HT1080 (cell line): ENCODE data around the gene PCBP3. TPM values are rescaled to one million over a fixed set of nuclear protein-coding genes. Genes with fewer than 3 reads are reported as not detected.
"Not testable (repeated sequence)": the region's sequence is repeated elsewhere in the genome, so short reads cannot be mapped to it uniquely, and the experiment has no call there.

Experiments
- DNase-seq: peaks from one replicate; pipeline ENCODE4 v3.0.0-alpha.2; 2015; ENCODE audit warnings: low read depth
- total RNA-seq: library from RNA; depleted of rRNA; stranded (reverse); fragments of >200 nt; shearing (Covaris generic); gene quantifications from 2 replicates; pipeline ENCODE4 v1.2.3, GENCODE V29; 2014

The PCBP3 gene
- total RNA-seq, 1 experiment from 2014 or later = not detected

DNA sequence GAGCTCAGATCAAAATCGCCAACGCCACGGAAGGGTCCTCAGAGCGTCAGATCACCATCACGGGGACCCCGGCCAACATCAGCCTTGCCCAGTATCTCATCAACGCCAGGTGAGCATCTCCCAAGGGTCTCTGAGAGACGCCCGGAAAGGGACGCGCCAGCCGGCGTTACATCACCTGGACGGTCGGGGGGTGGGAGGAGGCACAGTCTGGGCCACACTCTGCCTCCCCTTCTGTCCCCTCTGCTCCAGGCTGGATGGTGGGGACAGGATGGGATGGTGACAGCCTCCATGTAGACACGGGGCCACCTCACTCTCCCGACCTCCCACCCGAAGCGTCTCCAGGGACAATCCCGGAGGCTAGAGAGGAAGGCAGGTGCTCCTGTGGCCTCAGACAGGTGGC is 296.6 kb downstream of the PCBP3 start:
- no peak for DNase-seq

DNA sequence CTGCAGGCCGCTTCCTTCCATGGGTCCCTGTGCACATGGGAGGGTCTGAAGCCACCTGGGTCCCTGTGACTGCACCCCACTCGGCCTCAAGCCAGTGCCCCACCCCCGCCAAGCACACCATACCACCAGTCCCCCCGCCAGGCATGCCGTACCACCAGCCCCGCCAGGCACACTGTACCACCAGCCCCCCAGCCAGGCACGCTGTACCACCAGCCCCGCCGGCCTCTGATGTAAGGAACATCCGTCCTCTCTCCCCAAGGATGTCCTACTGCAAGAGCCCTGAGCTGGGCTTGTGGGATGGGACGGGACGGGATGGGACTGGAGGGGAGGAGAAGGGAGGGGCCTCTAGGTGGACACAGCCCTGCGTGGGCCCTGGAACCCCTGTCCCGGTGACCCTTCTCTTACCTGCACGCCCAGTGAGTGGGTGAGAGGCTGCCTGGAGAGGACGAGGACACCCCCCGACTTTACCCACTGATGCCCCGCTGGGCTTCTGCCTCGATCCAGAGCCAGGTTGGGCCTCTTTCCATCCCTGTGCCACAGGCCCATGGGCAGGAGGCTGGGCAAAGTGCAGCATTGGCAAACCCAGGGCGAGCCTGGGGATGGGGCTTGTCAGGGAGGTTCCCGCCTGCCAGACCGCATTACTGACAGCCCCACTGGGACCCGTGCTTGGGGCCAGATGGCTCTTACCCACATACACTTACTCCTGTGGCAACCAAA is 297.3 kb downstream of the PCBP3 start:
- no peak for DNase-seq

DNA sequence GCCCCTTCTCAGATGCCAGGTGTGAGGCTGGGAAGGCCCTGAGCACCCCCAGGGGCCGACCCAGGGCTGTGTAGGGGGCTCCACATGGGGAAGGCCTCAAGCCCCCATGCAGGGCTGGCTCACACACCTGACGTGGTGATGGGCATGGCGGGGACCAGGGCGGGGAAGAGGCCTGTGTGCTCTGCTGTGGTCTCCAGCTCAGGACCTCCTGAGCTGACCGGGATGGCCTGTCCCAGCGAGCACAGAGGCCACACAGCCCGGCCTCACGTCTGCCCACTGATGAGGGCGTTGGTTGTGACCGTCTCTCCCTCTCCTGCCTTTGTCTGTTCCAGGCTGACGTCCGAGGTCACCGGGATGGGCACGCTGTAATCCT is 297.8 kb downstream of the PCBP3 start:
- DNase-seq = no peak

DNA sequence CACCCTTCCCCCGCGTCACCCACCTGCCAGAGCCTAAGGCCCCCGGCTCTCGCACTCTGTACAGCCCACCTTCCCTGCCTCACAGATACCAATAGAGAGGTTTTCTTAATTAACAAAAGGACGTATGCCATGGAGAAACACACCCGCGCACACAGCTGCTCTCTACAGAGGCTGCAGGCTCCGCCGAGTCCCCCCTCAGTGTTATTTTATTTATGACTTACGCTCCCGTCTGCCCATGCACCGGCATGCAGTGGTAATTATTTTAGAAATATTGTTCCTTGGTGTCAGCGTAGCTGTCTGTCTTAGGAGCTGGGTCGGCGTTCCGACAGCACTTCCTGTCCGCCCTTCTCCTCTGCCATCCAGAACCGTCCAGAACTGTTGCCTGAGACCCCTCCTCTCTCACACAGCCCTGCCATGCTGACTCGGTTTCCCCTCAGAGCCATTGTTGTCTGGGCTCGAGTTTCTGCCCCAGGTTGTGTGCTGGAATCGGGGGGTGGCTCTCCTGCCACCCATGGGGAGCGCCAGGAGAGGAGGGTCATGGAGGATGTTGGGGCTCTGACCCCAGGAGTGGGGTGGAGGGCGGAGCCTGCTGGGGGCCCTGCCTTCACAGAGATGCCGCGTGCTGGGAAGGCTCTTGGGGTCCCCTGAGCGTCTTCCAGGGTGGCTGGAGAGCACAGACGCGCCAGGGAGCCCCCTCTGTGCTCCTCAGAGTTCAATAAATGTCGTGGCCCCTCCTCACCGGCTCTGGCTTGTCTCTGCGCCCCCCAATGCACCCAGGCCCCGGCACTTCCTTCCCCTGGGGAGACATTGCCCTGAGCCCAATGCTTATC is 298.4 kb downstream of the PCBP3 start:
- no peak for DNase-seq

DNA sequence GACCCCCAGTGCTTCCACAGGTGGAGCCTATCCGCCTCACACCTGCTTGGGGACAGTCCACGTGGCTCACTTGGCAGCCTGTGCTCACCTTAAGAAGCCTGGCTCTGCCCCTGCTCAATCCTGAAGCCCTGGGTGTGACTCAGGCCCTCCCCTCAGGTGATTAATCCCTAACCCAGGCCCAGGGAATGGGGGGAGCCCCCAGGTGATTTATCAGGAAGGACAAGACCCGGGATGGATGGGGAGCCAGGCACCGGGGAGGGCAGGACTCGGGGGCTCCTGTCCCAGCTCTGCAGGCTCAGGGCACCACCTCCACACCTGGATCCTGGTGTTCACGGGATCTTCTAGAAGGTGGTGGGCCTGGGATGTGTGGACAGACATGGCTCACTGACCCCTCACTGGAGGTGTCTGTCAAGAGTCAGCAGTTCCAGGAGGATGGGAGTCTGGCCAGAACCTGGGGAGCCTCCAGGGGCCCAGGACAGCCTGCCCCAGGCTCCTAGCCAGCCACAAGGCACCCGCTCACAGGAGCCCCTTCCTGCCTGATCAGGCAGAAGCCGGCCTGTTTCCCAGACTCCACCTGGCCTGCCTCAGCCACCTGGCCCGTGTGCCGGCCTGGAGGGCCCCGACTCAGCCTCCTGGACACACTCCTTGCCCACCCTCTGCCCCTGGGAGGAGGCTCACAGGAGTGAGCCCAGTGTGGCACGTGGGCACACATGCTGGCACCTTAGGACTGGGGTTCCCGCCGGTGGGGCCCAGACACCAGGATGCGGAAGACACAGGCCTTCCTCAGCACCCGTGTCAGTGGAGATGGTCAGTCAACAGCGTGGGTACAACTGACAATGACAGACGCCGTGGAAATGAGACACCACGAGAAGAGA is 299.5 kb downstream of the PCBP3 start:
- DNase-seq = no peak

DNA sequence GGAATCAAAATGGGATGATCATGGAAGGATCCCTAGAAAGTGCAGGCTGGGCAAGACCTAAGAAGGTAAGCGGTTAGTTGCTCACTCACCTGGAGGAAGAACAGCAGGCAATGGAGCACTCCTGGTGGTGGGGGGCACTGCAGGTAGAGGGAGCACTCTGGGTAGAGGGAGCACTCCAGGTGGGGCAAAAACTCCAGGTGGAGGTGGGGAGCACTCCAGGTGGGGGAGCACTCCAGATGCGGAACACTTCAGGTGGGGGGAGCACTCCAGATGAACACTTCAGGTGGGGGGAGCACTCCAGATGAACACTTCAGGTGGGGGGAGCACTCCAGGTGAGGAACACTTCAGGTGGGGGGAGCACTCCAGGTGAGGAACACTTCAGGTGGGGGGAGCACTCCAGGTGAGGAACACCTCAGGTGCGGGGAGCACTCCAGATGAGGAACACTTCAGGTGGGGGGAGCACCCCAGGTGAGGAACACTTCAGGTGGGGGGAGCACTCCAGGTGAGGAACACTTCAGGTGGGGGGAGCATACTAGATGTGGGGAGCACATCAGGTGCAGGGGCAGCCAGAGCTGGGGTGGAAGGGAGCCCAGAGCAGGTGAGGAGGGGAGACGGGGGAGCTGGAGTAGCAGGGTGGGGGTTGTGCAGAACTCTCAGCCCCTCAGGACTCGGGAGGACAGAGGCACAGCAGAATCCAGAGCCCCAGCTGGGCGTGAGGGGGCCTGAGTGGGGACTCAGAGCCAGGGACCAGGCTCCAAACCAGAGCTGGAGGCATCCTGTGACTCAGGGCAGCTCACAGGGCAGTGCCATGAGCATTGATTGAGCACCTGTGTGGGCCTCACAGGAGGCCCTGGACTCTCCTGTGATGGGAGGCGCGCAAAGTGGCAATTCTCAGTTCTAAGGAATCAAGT is 300.4 kb downstream of the PCBP3 start:
- no peak for DNase-seq

DNA sequence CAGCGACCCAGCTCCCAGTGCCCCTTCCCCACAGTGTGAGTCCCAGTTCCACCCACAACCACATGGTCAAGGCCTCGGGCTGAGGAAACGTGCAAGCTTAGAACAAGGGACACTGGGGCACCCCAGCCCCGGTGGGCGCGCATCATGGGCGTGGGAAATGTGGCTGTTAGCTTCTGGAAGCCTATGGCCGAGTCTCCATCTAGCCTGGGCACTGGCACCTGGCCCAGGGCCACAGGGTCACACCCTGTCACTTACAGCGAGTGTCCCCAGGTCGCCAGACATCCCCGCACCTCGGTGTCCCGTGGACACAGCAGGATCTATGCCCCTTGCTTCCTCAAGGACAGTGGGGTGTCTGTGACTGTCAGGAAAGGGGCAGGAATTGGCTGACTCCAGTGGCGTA is 301.1 kb downstream of the PCBP3 start:
- DNase-seq = no peak

DNA sequence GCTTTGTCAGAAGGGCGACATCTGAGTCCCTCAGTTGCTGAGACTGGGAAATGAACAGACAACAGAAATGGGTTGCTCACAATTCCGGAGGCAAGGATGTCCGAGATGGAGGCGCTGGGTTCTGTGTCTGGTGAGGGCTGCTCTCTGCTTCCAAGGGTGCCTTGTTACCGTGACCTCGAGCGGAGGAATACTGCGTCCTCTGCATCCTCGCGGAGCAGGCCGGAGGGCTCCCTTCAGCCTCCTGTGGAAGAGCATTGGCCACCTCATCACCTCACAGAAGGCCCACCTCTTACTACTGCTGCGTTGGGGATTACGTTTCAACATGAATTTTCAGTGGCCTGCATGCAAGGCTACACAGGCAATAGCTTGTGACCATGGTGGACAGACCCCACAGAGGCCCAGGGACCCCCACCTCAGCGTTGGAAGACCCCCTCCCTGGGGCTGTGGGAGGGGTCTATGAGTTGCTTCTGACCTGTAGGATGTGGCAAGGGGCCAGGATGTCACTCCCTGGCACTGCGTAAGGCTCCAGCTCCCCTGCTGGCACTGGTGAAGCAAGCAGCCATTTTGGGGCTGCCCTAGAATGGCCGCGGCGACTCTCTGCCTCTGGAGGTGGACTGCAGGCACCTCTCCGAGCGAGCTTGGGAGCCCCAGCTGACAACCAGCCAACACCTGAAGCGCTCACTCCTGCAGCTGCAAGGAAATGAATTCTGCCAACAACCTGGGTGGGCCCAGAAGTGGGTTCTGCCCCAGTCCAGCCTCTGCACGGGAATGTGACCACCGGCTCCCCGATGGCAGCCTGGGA is 301.7 kb downstream of the PCBP3 start:
- DNase-seq = no peak

DNA sequence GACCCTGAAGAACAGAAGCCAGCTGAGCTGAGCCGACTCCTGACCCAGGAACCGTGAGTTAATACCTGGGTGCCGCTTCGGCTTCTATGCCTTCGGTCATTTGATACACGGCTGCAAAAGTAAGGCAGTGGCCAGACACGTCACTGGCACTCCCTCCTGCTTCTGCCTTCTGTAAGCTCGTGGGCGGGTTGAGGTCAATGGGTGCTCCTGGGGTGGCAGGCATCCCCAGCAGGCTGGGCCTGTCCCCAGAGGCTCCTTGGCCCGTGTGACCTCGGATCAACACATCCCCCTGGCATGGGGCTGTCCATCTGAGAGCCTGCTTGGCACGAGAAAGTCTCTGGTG is 302.3 kb downstream of the PCBP3 start:
- DNase-seq = no peak

DNA sequence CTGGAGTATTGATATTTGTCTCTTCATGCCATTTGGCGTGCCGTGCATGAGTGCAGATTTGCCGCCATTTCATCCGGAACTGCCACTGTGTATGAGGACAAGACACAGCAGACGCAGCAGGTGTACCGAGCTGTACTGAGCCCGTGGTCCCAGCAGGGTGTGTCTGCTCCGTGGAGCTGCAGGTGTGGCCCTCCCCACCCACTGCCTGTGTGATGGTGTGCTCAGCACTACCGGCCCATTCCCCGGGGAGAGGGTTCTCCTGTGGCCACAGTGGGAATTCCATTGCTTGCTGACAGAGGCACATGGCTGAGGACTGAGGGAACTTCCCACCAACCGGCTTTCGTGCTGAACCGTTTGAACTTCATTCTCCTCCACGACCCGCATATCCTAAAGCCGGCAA is 303.8 kb downstream of the PCBP3 start:
- DNase-seq = no peak

DNA sequence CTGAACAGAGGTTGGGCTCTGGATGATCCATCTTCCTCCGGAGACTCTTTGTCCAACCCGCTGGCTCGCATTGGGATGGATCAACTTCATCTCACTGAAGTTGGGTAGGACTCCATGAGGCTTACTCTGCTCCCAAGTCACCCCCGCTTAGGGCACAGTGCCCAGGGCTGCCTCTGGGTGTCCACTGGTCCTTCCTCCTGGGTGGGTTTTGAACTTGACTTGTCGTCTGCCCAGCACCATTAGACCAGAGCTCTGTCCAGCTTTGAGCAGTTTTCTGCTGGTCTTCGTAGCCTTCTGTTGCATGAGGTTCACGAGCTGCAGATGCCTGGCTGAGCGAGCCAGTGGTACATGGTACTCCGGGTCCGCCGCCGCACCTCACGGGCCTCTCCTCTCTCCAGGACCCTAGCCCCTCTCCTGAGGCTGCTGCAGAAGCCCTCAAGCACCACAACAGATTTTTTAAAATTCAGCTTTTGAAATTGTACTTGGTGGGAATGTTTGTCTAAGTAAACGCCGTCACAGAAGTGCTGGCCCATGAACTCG is 304.3 kb downstream of the PCBP3 start:
- no peak for DNase-seq

DNA sequence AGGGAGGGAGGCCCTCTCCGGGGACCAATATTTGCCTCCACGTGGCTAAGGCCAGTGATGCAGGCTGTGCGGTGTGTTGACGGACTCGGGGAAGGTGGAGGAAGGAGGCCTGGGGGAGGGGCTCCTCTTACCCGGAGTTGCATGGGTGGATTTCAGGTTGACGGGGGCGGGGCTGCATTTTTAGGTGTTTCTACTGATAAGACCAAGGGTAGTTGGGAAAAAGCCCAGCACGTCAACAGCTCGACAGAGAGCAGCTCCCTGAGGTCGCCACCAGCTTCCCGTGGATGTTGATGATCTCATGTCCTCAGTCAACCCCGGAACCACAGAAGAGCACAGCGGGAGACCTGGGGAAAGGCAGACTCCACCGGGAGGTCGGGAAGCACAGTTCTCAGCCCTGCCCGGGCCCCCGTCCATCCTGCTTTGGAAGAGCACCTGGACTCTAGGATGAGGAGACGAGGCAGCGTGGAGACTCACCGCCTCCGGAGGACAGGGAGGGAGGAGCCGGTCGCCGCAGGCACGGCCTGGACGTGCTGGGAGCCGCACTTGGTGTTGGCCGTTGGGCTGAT is 305.1 kb downstream of the PCBP3 start:
- DNase-seq = peak; percentile 20

DNA sequence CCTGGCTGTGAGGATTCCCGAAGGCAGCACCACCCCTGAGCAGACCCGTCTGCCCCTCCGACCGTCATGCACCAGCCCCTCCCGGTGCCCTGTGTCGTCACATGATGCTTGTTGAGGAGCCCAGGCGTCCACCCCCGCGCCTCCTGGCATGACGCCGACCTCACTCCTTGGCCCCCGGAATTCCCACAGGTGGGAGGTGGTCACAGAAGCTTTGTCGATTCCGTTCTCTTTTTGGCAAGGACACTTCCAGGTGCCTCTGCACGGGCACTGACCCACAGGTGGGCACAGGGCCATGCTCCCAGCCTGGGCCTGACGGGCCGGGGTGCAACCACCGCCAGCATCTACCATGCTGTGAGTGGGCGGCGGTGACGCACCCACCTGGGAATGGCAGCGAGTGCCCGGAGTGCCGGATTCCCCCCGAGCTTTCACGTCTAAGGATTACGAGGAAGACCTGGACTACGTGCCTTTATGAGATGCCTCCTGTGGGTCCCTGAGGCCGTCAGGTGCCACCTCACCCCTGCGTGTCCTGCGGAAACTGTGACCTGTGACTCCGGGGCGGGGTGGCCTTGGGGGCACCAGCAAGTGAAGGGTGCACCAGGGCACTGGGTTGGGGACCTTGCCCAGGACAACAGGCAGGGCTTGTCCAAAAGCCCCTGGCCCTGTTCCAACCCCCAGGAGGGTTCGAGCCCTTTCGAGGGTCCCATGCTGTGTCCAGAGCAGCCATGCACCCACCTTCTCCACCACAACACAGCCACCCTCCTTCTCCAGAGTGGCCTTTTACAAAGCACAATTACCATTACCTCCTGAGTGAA is 306.6 kb downstream of the PCBP3 start:
- DNase-seq = no peak

DNA sequence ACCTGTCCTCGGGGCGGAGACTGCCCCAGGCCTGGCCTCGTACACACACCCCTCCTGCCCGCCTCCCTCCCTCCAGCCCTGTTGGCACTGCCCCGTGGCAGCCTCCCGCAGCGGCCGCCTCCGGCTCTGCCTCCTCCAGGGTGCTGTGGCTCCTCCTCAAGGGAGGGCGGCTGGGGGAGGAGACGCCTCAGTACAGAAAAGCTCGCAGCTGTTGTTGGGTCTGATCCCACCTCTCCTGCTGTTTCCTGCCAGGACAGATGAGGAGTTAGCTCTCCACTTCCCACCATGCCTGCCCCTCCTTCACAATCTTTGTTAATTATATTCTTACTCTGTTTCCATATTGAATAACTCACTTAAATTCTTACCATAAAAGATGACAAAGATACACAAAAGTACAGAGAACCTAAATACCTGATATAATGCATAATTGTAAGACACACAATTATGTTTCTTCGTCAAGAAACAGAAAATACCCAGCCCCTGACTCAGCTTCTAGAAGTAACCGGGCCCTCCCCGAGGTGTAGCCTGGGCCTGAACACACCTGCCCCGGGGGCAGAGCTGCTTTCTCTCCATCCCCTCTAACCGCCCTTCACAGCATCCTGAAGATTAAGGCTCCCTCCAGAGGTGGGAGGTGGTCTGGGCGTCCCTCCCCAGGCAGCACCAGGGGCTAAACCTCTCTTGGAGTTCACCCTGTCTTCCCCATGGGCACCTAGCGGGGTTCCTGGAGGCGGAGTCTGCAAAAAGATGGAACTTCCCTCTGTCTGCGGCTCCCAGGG is 307.4 kb downstream of the PCBP3 start:
- peak; percentile 42 for DNase-seq

DNA sequence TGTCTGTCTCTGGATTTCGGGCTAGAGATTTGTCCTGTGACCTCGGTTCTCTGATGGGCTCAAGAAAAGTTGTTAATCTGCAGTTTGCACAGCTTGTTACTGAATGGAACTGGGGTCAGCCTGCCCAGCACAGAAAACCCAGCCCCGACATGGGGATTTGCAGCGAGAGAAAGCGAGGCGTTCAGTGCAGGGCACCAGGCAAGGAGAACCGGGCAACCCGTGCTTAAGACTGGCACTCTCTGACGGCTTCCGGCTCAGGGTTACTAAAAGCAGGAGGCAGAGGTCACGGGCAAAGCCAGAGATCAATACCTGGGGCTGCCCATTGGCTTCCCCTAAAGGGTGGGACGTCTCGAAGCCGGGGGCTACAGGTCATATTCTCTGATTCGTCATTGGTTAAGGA is 308.2 kb downstream of the PCBP3 start:
- no peak for DNase-seq

DNA sequence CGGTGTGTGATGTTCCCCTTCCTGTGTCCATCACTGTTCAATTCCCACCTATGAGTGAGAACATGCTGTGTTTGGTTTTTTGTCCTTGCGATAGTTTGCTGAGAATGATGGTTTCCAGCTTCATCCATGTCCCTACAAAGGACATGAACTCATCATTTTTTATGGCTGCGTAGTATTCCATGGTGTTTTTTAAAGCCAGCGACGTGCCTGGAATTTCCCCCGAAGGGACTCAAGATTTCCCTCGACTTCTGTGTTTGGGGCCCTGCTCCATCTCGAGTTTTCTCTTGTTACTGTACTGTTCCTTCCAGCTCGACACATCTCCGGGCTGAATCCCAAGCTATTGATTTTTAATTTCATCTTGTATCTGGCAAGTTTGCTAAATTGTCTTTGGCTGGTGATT is 309.0 kb downstream of the PCBP3 start:
- DNase-seq = not testable (repeated sequence)

DNA sequence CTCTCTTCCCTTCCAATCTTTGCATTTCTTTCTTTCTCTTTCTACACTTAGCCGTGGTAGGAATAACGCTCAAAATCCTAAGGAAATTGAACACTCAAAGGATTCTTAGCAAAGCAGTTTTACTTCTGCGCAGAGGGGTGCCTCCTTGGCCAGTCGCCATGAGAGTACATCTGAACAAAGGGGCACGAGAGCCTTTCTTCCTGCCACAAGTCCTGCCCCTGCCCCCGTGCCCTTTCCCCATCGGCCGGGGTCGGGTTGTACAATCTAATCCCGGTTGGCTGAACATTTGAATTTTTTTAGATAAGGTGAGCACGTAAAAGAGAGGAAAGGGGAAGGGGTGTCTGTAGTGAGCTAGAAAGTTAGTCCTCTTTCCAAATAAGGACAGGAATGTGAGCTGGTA is 309.4 kb downstream of the PCBP3 start:
- no peak for DNase-seq

DNA sequence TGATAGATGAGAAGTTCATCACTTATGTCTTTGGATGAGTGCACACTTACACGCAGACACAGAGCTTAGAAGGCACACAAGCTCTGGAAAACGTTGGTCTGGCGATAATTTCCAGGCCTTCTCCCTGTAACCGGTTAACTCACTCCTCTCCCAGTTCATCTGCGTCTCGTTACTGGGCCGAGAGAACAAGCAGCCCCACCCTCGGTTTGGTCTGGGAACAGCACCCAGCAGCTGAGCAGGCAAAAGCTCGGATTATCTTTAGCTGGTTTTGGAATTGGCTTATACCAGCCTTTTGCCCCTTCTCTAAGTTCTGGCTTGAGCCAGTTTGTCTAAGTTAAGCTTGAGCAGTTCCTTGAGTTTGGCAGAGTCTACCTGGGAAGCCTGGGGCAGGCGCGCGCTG is 310.7 kb downstream of the PCBP3 start:
- no peak for DNase-seq
